ENCODE results near the gene LDB2. TPM values are rescaled to one million over a fixed set of nuclear protein-coding genes. Genes with fewer than 3 reads are reported as not detected.

Gene LDB2
- total RNA-seq, 1 donor from 2014 or later: 137 TPM

GRCh38 chr4:16732741-16733140, 165.7 kb downstream of the LDB2 start:
- Histone ChIP-seq H3K9me3 (no peaks in the 10 kb centered on the region), H3K36me3 (no peaks in the 10 kb centered on the region), H3K4me3 (no peak overlapping the region), H3K27ac (no peak overlapping the region), H3K27me3 (no peaks in the 10 kb centered on the region), H3K4me1 (no peaks in the 10 kb centered on the region)
- no peak for DNase-seq (ENCODE audit: low spot score in 2 of 2)
- TF ChIP-seq, protein P1, sequence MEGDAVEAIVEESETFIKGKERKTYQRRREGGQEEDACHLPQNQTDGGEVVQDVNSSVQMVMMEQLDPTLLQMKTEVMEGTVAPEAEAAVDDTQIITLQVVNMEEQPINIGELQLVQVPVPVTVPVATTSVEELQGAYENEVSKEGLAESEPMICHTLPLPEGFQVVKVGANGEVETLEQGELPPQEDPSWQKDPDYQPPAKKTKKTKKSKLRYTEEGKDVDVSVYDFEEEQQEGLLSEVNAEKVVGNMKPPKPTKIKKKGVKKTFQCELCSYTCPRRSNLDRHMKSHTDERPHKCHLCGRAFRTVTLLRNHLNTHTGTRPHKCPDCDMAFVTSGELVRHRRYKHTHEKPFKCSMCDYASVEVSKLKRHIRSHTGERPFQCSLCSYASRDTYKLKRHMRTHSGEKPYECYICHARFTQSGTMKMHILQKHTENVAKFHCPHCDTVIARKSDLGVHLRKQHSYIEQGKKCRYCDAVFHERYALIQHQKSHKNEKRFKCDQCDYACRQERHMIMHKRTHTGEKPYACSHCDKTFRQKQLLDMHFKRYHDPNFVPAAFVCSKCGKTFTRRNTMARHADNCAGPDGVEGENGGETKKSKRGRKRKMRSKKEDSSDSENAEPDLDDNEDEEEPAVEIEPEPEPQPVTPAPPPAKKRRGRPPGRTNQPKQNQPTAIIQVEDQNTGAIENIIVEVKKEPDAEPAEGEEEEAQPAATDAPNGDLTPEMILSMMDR (IDR thresholded peaks at IDR 0.05): no peak
- intact Hi-C loops (cut with DNase I): no loop called here

GRCh38 chr4:16731776-16732380, 166.6 kb downstream of the LDB2 start:
- Histone ChIP-seq H3K27me3 (no peaks in the 10 kb centered on the region), H3K4me1 (no peaks in the 10 kb centered on the region), H3K9me3 (no peaks in the 10 kb centered on the region), H3K4me3 (no peak overlapping the region), H3K36me3 (no peaks in the 10 kb centered on the region), H3K27ac (no peak overlapping the region)
- DNase-seq (ENCODE audit: low spot score in 2 of 2): no peak
- TF ChIP-seq, protein P1 (IDR thresholded peaks at IDR 0.05): no peak
- intact Hi-C loops (cut with DNase I): no loop called here

GRCh38 chr4:16730522-16731205, 167.8 kb downstream of the LDB2 start:
- H3K9me3 ChIP-seq: no peaks in the 10 kb centered on the region
- H3K27me3 ChIP-seq: no peaks in the 10 kb centered on the region
- H3K36me3 ChIP-seq: no peaks in the 10 kb centered on the region
- intact Hi-C loops (cut with DNase I): no loop called here
- no peak overlapping the region for H3K4me3 ChIP-seq
- no peak overlapping the region for H3K27ac ChIP-seq
- no peaks in the 10 kb centered on the region for H3K4me1 ChIP-seq
- no peak for DNase-seq (ENCODE audit: low spot score in 2 of 2)
- TF ChIP-seq, protein P1 (IDR thresholded peaks at IDR 0.05): no peak

DNA sequence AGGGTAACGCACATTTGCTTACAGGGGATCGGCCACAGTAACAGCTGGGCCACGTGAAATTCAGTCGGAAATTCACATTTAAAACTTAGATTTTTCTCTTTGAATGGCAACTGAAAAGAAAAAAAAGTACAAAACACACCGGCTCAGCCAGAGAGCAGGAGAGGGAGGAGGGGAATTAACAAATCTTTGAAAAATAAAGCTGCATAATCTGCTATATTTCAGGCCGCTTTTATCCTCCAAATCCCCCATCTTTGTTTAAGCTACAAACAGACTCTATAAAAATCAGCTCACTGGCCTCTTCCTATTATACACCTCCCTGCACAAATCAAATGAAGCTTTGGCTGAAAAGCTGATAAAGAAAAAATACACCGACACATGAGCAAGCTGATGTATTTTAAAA, 169.1 kb downstream of the LDB2 start:
- TF ChIP-seq, protein P1 (IDR thresholded peaks at IDR 0.05): no peak
- DNase-seq (ENCODE audit: low spot score in 2 of 2): no peak
- Histone ChIP-seq H3K27ac (no peak overlapping the region), H3K4me3 (no peak overlapping the region), H3K27me3 (no peaks in the 10 kb centered on the region), H3K9me3 (peaks cover 0 to 6% of the 10 kb centered on the region in 2 donors), H3K4me1 (no peaks in the 10 kb centered on the region), H3K36me3 (no peaks in the 10 kb centered on the region)
- intact Hi-C loops (cut with DNase I): no loop called here

- intact Hi-C loops (cut with DNase I): no loop called here
- Histone ChIP-seq H3K27me3 (no peaks in the 10 kb centered on the region), H3K4me3 (no peak overlapping the region), H3K9me3 (peaks cover 0 to 6% of the 10 kb centered on the region in 2 donors), H3K36me3 (no peaks in the 10 kb centered on the region), H3K27ac (no peak overlapping the region), H3K4me1 (no peaks in the 10 kb centered on the region)
- TF ChIP-seq, protein P1 (IDR thresholded peaks at IDR 0.05): no peak
- DNase-seq (ENCODE audit: low spot score in 2 of 2): no peak
These were observed 169.6 kb downstream of the LDB2 start for GRCh38 chr4:16728849-16729248.
